ENCODE results near the gene PLCH1.

The PLCH1 gene

GRCh38 chr3:155603302-155603701 is 141.6 kb downstream of the PLCH1 start:
- no peak for DNase-seq

DNA sequence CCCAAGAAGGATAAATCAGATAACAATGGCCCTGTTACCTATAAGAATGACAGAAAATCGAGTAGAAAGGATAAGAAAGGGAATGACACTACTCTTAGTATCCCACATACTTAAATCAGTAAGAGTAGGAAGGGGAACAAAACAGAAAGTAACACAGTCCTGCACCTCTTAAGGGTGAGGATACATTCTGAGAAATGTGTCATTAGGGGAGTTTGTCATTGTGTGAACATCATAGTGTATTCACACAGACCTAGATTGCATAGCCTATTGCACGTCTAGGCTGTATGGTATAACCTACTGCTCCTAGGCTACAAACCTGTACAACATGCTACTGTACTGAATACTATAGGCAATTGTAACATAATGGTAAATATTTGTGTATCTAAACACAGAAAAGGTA is 142.6 kb downstream of the PLCH1 start:
- no peak for DNase-seq

DNA sequence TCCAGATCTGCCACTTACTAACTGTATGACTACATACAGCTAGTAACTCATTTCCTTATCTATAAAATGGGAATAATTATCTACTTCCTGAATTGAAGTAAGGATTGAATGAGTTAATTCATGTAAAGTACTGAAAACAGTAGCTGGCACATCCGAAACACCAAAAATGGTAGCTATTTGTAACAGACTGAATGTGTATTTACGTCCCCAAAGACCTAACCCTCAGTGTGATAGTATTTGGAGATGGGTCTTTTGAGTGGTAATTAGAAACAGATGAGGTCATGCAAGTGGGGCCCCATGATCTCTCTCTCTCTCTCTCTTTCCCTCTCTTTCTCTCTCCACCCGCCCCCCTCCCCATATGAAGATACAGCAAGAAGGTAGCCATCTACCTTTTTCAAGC is 146.2 kb downstream of the PLCH1 start:
- no peak for DNase-seq

DNA sequence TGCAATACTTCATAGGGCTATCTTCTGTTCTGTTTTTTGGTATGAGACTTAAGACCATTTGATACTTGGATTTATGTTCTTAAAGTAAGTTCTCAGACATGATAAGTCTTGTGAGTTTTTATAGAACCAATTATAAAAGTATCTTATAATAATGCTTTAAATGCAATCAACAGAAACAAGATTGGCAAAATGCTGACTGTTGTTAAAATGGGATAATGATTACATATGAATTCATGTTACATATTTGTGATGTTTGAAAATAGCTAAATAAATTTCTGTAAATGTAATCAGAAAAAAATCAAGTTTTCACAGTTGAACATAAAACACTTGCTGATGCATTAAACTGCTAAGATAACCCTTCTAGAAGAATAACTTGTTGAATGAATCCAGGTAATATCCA is 148.3 kb downstream of the PLCH1 start:
- no peak for DNase-seq

DNA sequence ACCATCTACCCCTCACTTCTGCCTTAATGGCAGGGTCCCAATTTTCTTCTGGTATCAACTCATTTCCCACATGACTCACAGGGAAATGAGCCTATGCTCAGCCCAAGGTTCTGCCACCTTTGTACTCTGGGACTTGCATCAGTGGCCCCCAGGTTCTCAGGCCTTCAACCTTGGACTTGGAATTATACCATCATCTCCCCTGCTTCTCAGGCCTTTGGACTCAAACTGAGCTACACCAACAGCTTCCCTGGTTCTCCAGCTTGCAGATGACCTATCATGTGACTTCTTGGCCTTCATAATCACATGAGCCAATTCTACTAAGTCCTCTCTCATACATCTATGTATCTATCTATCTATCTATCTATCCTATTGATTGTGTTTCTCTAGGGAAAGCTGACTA is 149.5 kb downstream of the PLCH1 start:
- DNase-seq = no peak

GRCh38 chr3:155594526-155595187 is 150.2 kb downstream of the PLCH1 start:
- no peak for DNase-seq

DNA sequence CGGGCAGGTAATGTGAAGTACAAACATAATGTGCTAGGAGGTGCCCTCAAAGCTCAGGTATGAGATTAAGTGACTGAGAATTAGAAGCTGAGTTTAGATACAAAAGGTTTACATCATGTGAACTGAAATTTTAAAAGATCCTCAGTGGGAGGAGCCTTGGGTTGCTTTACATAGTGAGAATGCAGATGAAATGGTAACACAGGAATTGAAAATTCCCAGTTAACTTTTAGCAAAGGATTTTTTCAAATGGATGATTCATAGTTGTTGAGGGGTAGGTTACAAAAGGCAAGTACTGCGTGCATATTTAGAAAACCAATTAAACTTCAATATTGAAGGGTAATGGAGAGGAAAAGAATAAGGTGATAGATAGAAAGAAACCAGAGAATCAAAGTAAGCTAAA is 157.3 kb downstream of the PLCH1 start:
- DNase-seq = no peak

DNA sequence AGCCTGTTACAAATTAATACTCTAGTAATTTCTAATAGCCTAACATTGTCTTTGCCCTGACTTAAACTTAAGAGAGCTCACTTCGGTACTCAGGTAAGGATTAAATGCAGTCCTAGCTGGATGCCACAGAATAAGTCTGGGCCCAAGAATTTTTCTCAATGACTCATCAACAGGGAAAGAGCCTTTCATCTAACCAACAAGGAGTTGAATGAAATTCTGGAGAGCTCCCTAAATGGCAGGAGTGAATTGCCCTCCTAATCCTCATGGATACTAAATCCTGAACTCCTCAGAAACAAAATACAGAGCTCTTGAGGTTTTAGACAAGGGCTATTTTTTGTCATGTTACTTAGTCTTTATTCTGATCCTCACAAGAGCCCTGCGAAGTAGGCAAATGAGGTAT is 159.5 kb downstream of the PLCH1 start:
- no peak for DNase-seq

GRCh38 chr3:155581579-155581978 is 163.3 kb downstream of the PLCH1 start:
- no peak for DNase-seq

DNA sequence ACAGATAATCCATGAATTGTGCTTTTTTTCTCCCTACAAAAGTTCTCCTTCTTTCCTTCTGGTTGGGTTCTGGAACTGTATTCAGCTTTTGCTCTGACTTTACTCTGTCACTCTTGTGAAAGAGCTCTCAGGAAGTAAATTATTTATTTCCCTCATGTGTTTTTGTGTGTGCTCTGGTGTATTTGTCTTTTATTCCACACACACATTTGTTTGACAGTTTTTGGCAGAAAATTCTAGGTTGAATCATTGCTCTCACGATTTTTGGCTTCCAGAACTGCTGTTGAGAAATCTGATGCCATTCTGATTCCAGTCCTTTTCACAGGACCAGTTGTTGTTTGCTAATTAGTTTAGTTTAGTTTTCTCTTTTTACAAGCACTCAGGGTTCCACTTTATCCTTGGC is 172.8 kb downstream of the PLCH1 start:
- DNase-seq = peak; percentile 16

GRCh38 chr3:155568295-155568694 is 176.6 kb downstream of the PLCH1 start:
- DNase-seq = no peak

GRCh38 chr3:155560594-155560993 is 184.3 kb downstream of the PLCH1 start:
- no peak for DNase-seq

DNA sequence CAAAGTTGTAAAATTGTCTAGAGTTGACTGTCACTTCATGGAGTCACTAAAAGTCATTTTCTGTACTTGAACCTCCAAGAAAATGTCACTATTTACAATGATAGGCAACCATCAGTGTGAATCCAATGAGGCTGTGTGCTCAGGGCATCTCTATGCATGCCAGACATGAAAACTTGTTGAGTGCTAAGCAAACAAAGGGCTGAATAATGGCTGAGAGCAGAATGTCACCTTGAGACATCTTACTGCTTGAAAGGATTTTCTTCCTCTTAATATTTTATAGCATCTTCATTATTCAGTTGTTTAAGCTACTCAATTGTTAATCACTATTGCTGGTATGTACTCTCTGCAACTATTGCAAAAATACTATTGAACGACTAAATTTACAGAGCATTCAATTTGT is 184.7 kb downstream of the PLCH1 start:
- DNase-seq = no peak

GRCh38 chr3:155556531-155556930 is 188.3 kb downstream of the PLCH1 start:
- DNase-seq = no peak

DNA sequence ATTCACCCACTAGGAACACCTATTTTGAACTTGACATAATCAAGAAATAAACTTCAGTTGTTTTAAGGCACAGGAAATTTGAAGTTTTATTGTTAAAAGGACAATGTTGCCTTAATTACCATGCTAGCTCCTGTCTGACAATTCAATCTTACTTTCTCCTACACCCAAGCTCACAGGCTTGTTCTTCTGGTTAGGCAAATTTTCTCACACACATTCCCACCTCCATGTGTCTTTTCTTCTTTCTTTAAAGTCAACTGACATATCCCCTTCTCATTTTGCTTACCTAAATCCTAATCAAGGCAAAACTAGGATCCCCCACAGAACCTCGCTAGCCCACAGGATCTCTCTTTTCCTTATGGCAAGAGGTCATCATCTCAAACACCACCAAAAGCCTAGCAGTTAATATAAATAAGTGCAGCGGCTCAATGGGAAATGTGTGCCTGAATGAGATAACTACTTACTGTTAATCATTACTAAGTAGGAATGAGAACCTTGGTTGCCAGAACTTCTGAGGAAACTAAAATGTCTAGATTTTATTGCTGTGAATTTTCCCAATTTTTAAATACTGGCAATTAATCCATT is 189.3 kb downstream of the PLCH1 start:
- DNase-seq = no peak

- no peak for DNase-seq
These were observed 190.0 kb downstream of the PLCH1 start for GRCh38 chr3:155554777-155555451.

DNA sequence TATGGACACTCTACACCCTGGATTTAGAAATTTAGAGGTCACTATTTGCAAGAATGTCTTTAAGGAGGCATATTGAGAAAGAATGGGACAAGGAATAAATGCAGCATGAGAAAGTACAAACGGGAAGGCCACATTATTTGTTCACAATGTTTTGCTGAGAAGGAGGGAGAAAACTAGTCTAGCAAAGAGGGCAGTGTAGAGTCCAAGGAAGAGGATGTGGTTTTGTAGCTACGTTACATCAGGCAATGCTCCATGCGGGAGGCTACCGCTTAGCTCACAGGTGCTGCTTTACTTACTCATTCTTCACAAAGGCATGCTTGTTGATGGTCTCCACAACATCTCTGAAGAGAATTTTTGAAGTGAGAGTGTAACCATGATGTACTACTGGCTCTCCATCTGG is 191.1 kb downstream of the PLCH1 start:
- DNase-seq = no peak

DNA sequence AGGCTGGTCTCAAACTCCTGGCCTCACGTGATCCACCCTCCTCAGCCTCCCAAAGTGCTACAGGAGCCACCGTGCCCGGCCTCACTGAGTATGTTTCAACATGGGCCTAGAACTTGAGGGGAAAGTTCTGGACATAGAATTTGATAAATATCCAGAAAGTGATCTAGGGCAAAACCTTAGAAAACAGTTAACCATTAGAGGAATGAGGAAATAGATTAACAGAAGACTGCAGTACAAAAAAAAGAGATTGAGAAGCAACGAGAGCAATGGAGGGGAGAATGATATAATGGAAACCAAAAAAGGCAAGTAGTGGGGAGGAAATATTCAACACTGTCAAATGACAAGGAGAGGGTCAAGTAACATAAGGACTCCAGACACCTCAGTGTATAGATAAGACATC is 191.5 kb downstream of the PLCH1 start:
- no peak for DNase-seq

DNA sequence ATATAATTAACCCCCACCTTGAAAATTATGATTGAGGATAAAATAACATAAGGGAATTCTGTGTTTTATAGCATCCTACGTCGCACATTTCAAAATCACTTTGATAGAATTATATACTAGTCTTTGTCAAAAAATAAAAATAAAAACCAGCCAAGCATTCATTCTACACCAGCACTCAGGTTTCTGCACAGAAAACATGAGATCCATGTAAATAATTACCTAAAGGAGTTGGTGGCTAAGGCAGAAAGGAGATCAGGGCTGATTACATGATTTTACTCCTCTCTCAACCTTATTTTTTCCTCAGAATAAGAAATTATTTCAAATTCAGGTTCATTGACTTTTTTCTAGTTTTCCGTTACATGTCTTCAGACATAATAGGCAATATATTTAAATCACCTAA is 194.5 kb downstream of the PLCH1 start:
- no peak for DNase-seq

- DNase-seq = no peak
These were observed 195.8 kb downstream of the PLCH1 start for GRCh38 chr3:155549087-155549486.

DNA sequence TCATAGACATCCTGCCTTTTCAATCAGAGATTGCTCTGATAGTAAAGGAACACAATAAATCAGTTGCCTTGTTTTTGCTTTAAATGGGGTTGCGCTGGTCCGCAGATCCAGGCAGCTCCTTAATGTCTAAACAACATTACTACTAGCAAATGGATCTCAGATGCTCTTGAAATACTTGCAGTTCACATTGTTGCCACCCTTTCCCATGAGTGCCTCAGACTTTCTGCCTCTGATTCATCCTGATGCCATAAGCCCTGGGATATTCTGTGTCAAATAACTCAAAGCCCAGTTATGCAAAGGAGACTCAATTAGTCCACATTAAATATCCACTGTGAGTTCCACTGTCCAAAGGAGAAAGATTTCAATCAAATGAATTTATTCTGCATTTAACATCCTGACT is 196.7 kb downstream of the PLCH1 start:
- DNase-seq = no peak

DNA sequence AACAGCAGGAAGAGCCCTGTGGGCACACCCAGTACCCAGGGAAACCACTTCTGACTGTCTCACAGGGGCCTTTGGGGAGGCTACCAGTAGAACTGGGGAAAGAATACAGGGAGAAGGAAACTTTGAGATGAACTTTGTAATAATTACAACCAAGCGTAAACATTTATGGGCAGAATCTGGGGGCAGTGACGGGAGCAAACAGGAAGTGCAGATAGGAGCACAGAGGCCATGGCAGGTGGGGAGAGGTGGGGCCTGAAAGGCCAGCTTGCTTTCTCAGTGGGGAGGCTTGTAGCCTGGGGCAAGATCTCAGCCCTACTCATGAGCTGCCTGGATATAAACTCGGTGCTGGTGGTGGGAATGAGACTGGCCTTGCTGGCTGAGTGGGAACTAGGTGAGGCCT is 209.8 kb downstream of the PLCH1 start:
- no peak for DNase-seq

- DNase-seq = no peak
These were observed 216.3 kb downstream of the PLCH1 start for GRCh38 chr3:155528579-155528978.

- DNase-seq = no peak
These were observed 219.5 kb downstream of the PLCH1 start for GRCh38 chr3:155525324-155525833.
